Esophagus squamous epithelium (tissue), 5 donors: Measurements from ENCODE around the gene CDC37L1. TPM values are rescaled to one million over a fixed set of nuclear protein-coding genes. Genes with fewer than 3 reads are reported as not detected.
"Not testable (repeated sequence)": the region's sequence is repeated elsewhere in the genome, so short reads cannot be mapped to it uniquely, and the experiment has no call there.

Experiments
- DNase-seq: peaks from one replicate; lab custom pipeline; 2025; lab: John Stamatoyannopoulos, UW
- H3K27ac ChIP-seq, 4 donors: fragments of 200-600 bp; sonication (generic); one replicate each; pipeline ENCODE4 v1.5.1; 2016 to 2019; ENCODE audit warnings: mild to moderate bottlenecking in 1 of 4
- H3K27me3 ChIP-seq, 4 donors: fragments of 200-600 bp; sonication (generic); 1 replicate in 3 of 4; 2 replicates in 1 of 4; pipeline versions ENCODE4 v1.5.1 to v1.6.0; 2017 to 2021; ENCODE audit warnings: antibody characterized with exemption in 1 of 4
- H3K36me3 ChIP-seq, 3 donors: fragments of 200-600 bp; sonication (generic); one replicate each; pipeline ENCODE4 v1.5.1; 2016 to 2019
- H3K4me1 ChIP-seq, 3 donors: fragments of 200-600 bp; sonication (generic); one replicate each; pipeline ENCODE4 v1.5.1; 2017 to 2019
- H3K4me3 ChIP-seq, 4 donors: fragments of 200-600 bp; sonication (generic); 1 replicate in 3 of 4; 2 replicates in 1 of 4; pipeline ENCODE4 v1.5.1; 2016 to 2019; ENCODE audit warnings: mild to moderate bottlenecking in 2 of 4, moderate library complexity in 1 of 4
- H3K9me3 ChIP-seq, 3 donors: fragments of 200-600 bp; sonication (generic); one replicate each; pipeline ENCODE4 v1.5.1; 2016 to 2019
- CTCF ChIP-seq, 6 experiments: fragments of 450-650 bp in 4 of 6; fragments of 200-600 bp in 2 of 6; sonication (generic) in 2 of 6; IDR thresholded peaks; one replicate each; pipeline ENCODE4 v1.5.1; 2016 to 2019; ENCODE audit warnings: antibody characterized with exemption in 6 of 6, mild to moderate bottlenecking in 4 of 6, moderate library complexity in 4 of 6
- POLR2A ChIP-seq, 4 donors: fragments of 450-650 bp; IDR thresholded peaks; one replicate each; pipeline ENCODE4 v1.6.1; 2017; ENCODE audit warnings: antibody characterized with exemption in 4 of 4, mild to moderate bottlenecking in 4 of 4, moderate library complexity in 3 of 4
- WGBS, 2 donors: methylation state at CpG; one replicate each; pipeline ENCODE4 v1.1.5; 2018; 5-methylcytosine and 5-hydroxymethylcytosine counted together
- intact Hi-C: fragments of 100-400 bp; cut with DNase I; formaldehyde crosslinking; loops from one replicate; pipeline ENCODE4 v1.15.0; 2022
- total RNA-seq, 4 donors: library from RNA; depleted of rRNA; stranded (reverse); fragments of >200 nt; gene quantifications; one replicate each; pipeline ENCODE4 v1.1.0, GENCODE V29; 2016
- donor health status: DM: yes; HTN: yes; CAD: no.

The CDC37L1 gene
- total RNA-seq, 4 donors from 2014 or later = 8.9 to 48.8 (median 19.3) TPM

GRCh38 chr9:4642351-4642750 lies 37.0 kb upstream of the CDC37L1 start:
- no peak overlapping the region for H3K4me3 ChIP-seq
- no peaks in the 10 kb centered on the region for H3K9me3 ChIP-seq
- 89 to 95% methylated on average over 2 of the region's 2 CpGs for WGBS, 2 donors
- no peak for TF ChIP-seq CTCF (IDR thresholded peaks at IDR 0.05)
- no peak for TF ChIP-seq POLR2A (IDR thresholded peaks at IDR 0.05)
- H3K27ac ChIP-seq = no peak overlapping the region
- H3K4me1 ChIP-seq = no peaks in the 10 kb centered on the region
- no peak for DNase-seq
- no peaks in the 10 kb centered on the region for H3K36me3 ChIP-seq
- H3K27me3 ChIP-seq = no peaks in the 10 kb centered on the region
- intact Hi-C loops = no loop called here

GRCh38 chr9:4654084-4654483 lies 25.3 kb upstream of the CDC37L1 start:
- no peak for DNase-seq
- H3K36me3 ChIP-seq = no peaks in the 10 kb centered on the region
- no peak overlapping the region for H3K27ac ChIP-seq
- intact Hi-C loops = no loop called here
- TF ChIP-seq POLR2A (IDR thresholded peaks at IDR 0.05) = no peak
- no peak for TF ChIP-seq CTCF (IDR thresholded peaks at IDR 0.05)
- no peaks in the 10 kb centered on the region for H3K4me1 ChIP-seq
- 80 to 81% methylated on average over 9 of the region's 9 CpGs for WGBS, 2 donors
- H3K9me3 ChIP-seq = no peaks in the 10 kb centered on the region
- no peaks in the 10 kb centered on the region for H3K27me3 ChIP-seq
- H3K4me3 ChIP-seq = no peak overlapping the region

- 83 to 90% methylated on average over 9 to 10 of the region's 10 CpGs for WGBS, 2 donors
- H3K4me3 ChIP-seq = no peak overlapping the region
- no peak overlapping the region for H3K27ac ChIP-seq
- TF ChIP-seq CTCF (IDR thresholded peaks at IDR 0.05) = no peak
- no peak for TF ChIP-seq POLR2A (IDR thresholded peaks at IDR 0.05)
- H3K9me3 ChIP-seq = no peaks in the 10 kb centered on the region
- DNase-seq = no peak
- no peaks in the 10 kb centered on the region for H3K27me3 ChIP-seq
- intact Hi-C loops = no loop called here
- no peaks in the 10 kb centered on the region for H3K36me3 ChIP-seq
- H3K4me1 ChIP-seq = no peaks in the 10 kb centered on the region
Measured at GRCh38 chr9:4654538-4654937, 24.8 kb upstream of the CDC37L1 start.

GRCh38 chr9:4656196-4656595 lies 23.2 kb upstream of the CDC37L1 start:
- H3K9me3 ChIP-seq, DNase-seq, H3K4me1 ChIP-seq, intact Hi-C loops, H3K27ac ChIP-seq, H3K36me3 ChIP-seq, H3K4me3 ChIP-seq, H3K27me3 ChIP-seq: not testable (repeated sequence)
- WGBS, 2 donors = 85 to 90% methylated on average over 3 of the region's 3 CpGs

- Histone ChIP-seq H3K4me1 (peaks cover 0 to 4% (median under 1%) of the 10 kb centered on the region in 3 donors), H3K9me3 (no peaks in the 10 kb centered on the region), H3K36me3 (no peaks in the 10 kb centered on the region), H3K27me3 (no peaks in the 10 kb centered on the region), H3K4me3 (no peak overlapping the region), H3K27ac (no peak overlapping the region)
- intact Hi-C loops = no loop called here
- 65 to 79% methylated on average over 3 of the region's 3 CpGs for WGBS, 2 donors
- DNase-seq = no peak
- TF ChIP-seq POLR2A (IDR thresholded peaks at IDR 0.05) (no peak), CTCF (IDR thresholded peaks at IDR 0.05) (no peak)
Measured at GRCh38 chr9:4656621-4657020, 22.7 kb upstream of the CDC37L1 start.
